NOMO-1 treated with dmso at 0.1 percent for 144 hours (cell line): ENCODE results near the gene SAP25.
A peak's percentile ranks its signal among the peaks of the same experiment; 100 is the strongest.
"Not testable (repeated sequence)": the region's sequence is repeated elsewhere in the genome, so short reads cannot be mapped to it uniquely, and the experiment has no call there.

Source experiments
- DNase-seq: peaks from one replicate; lab custom pipeline; 2025; ENCODE audit not compliant: unreplicated experiment; lab: John Stamatoyannopoulos, UW

SAP25 gene

GRCh38 chr7:100562195-100563099, 11.3 kb downstream of the SAP25 start:
- no peak for DNase-seq

- DNase-seq, result no peak
Measured at GRCh38 chr7:100561491-100562194, 12.1 kb downstream of the SAP25 start.

- DNase-seq, result no peak
Measured at GRCh38 chr7:100559127-100559526, 14.6 kb downstream of the SAP25 start.

- peak; percentile 70 for DNase-seq
Measured at GRCh38 chr7:100556541-100556940, 17.2 kb downstream of the SAP25 start.

GRCh38 chr7:100555701-100556100, 18.0 kb downstream of the SAP25 start:
- DNase-seq, result no peak

- DNase-seq, result no peak
Measured at GRCh38 chr7:100553032-100553431, 20.7 kb downstream of the SAP25 start.

- DNase-seq, result no peak
Measured at GRCh38 chr7:100552532-100552931, 21.2 kb downstream of the SAP25 start.

- not testable (repeated sequence) for DNase-seq
Measured at GRCh38 chr7:100548446-100548845, 25.3 kb downstream of the SAP25 start.

- DNase-seq, result no peak
Measured at GRCh38 chr7:100547872-100548271, 25.8 kb downstream of the SAP25 start.

GRCh38 chr7:100546926-100547800, 26.5 kb downstream of the SAP25 start:
- no peak for DNase-seq

GRCh38 chr7:100546129-100546925, 27.4 kb downstream of the SAP25 start:
- no peak for DNase-seq

- DNase-seq, result no peak
Measured at GRCh38 chr7:100545360-100546128, 28.2 kb downstream of the SAP25 start.

- DNase-seq, result no peak
Measured at GRCh38 chr7:100544967-100545359, 28.7 kb downstream of the SAP25 start.

- no peak for DNase-seq
Measured at GRCh38 chr7:100544386-100544785, 29.3 kb downstream of the SAP25 start.

- no peak for DNase-seq
Measured at GRCh38 chr7:100543586-100543985, 30.1 kb downstream of the SAP25 start.

- not testable (repeated sequence) for DNase-seq
Measured at GRCh38 chr7:100541309-100541708, 32.4 kb downstream of the SAP25 start.

- no peak for DNase-seq
Measured at GRCh38 chr7:100540073-100540723, 33.5 kb downstream of the SAP25 start.

GRCh38 chr7:100539436-100540006, 34.2 kb downstream of the SAP25 start:
- DNase-seq, result no peak
